Stomach smooth muscle (tissue), 2 donors: Measurements from ENCODE around the gene BCAR3.
A peak's percentile ranks its signal among the peaks of the same experiment; 100 is the strongest.

ENCODE experiments used
- H3K27ac ChIP-seq: one replicate; pipeline ENCODE4 v1.7.0; 2013; ENCODE audit warnings: mild to moderate bottlenecking, low read length, inconsistent platforms
- H3K27me3 ChIP-seq, 2 donors: one replicate each; pipeline ENCODE4 v1.7.0; 2013; ENCODE audit warnings: low read length in 2 of 2; ENCODE audit not compliant: insufficient read depth in 2 of 2, control insufficient read depth in 1 of 2
- H3K36me3 ChIP-seq, 2 donors: one replicate each; pipeline ENCODE4 v1.7.0; 2013; ENCODE audit warnings: low read length in 2 of 2; ENCODE audit not compliant: control insufficient read depth in 2 of 2, insufficient read depth in 2 of 2
- H3K4me1 ChIP-seq: one replicate; pipeline ENCODE4 v1.7.0; 2013; ENCODE audit warnings: low read length; ENCODE audit not compliant: control insufficient read depth, insufficient read depth
- H3K4me3 ChIP-seq, 2 donors: one replicate each; pipeline ENCODE4 v1.7.0; 2013; ENCODE audit warnings: low read length in 2 of 2
- H3K9ac ChIP-seq, 2 donors: one replicate each; pipeline ENCODE4 v1.7.0; 2013; ENCODE audit warnings: low read length in 2 of 2, mild to moderate bottlenecking in 1 of 2
- H3K9me3 ChIP-seq, 2 donors: one replicate each; pipeline ENCODE4 v1.7.0; 2013; ENCODE audit warnings: low read length in 2 of 2; ENCODE audit not compliant: control insufficient read depth in 2 of 2
- donor health status: healthy.
- donor health status: Pancreatic carcinoma.

BCAR3 gene

DNA sequence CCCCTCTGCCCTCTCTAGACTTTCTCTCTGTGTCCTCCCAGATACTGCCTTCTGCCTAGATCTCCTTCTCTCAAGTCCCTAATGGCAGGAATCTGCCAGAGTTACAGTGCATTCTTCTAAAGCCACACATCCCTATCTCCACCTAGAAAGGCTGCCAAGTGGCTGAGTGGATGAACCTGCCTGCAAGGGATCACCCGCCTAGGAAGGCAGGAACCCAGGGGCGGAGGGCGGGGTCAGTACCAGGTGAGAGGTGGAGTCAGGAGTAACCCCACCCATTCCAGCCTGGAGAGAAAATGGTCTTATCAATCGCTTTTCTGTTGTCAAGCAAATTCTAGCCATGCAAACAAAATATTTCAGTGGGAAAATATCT, 60.8 kb downstream of the BCAR3 start:
- no peaks in the 10 kb centered on the region for H3K9me3 ChIP-seq
- H3K4me1 ChIP-seq: peaks cover 14% of the 10 kb centered on the region
- no peak overlapping the region for H3K9ac ChIP-seq
- H3K4me3 ChIP-seq: no peak overlapping the region
- H3K36me3 ChIP-seq: no peaks in the 10 kb centered on the region
- H3K27me3 ChIP-seq: no peaks in the 10 kb centered on the region
- H3K27ac ChIP-seq: no peak overlapping the region

DNA sequence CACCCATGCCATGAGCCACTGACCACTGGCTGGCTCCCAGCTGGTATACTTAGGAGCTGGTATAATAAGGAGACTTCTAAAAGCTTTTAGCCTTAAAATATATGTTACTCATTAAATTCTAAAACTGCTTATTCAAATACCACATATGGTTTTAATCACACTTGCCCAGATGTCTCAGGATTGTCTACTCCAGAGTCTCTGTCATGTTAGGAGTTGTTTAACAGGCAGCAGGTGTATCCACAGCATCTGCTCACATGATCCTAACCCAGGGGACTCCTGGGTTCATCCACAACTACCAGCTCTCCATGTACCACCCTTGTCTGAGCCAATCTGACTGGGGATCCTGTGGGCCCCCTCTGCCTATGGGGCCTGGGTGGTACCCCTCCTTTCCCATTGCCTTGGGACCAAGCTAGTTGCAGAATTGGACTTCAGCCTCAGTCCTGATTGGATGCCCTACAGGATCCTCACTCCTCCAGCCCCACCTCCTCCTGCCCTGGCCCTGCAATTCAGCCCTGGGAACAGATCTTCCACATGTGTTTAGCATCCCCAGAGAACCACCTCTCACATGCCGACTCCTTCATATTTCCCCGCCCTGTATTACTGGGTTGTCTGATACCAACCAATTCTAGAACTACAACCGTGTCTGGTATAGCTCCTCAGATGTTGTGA, 61.3 kb downstream of the BCAR3 start:
- Histone ChIP-seq H3K36me3 (no peaks in the 10 kb centered on the region), H3K9me3 (no peaks in the 10 kb centered on the region), H3K4me1 (peaks cover 14% of the 10 kb centered on the region), H3K4me3 (no peak overlapping the region), H3K27me3 (no peaks in the 10 kb centered on the region), H3K9ac (no peak overlapping the region), H3K27ac (no peak overlapping the region)

DNA sequence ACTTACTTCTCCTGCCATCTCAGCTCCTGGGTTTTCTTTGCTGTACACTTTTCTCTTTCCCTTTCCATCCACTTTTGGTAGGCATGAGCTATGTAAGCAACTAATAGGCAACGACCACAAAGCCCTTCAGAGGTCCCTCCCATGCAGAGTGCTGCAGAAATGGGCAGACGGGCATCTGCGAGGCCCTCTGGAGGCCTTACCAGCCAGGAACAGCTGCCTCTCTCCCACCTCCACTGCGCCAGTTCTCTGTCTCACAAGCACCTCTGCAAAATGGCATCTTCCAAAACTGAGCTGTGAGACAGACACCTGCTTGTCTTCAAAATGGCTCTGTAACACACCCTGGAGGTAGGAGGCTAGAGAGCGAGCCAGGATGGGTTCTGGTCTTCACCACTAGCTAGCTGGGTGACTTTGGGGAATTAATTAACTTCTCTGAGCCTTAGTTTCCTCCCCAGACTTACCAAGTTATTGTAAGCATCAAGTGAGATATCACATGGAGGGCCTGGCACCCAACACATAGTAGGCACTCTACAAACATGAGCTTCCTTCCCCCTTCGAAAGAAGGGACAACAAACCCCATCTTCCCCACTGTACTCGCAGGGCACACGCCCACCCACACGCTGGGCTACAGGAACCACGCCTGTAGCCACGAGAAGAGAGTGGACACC, 62.0 kb downstream of the BCAR3 start:
- H3K9me3 ChIP-seq: no peaks in the 10 kb centered on the region
- H3K27me3 ChIP-seq: no peaks in the 10 kb centered on the region
- no peak overlapping the region for H3K9ac ChIP-seq
- no peak overlapping the region for H3K27ac ChIP-seq
- H3K36me3 ChIP-seq: no peaks in the 10 kb centered on the region
- H3K4me1 ChIP-seq: peaks cover 15% of the 10 kb centered on the region
- no peak overlapping the region for H3K4me3 ChIP-seq

DNA sequence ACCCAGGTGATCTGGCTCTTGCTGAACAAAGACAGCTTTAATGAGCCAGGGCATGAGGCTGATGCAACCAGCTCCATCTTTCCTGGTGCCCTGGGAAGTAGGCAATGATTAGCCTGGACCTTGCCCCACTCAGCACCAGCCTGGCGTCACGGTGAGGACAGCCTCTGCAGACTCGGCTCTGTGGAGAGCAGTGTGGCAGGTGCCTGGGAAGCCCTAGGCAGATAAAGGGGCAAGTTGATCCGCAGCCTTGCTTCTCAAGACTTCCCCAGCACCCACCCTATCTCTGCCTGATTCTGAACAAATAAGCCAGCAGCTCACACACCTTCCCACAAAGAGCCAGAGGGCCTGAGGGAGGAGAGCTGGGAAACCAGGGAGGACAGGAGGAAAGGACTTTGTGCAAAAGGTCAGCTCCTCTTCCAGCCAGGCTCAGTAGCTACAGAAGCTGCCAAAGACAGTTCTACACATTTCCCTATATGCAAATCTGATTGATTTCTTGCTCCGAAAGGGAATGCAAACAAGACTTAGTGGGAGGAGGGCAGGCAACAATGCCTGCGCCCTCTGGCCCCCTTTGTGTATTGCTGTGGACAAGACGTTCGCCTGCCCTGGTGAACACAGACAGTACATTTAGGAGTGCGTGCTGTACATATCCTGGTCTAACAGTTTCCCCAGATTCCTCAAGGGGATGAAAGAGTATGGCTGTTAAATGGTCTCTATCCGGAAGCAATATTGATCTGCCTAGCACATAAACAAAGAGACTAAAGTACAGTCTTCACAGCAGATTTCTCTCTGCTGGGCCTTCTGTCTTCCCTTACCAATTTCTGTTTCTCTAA, 63.8 kb downstream of the BCAR3 start:
- Histone ChIP-seq H3K4me3 (no peak overlapping the region), H3K27me3 (no peaks in the 10 kb centered on the region), H3K36me3 (no peaks in the 10 kb centered on the region), H3K27ac (peak overlapping the region; percentile 6), H3K4me1 (peaks cover 22% of the 10 kb centered on the region), H3K9me3 (no peaks in the 10 kb centered on the region), H3K9ac (peak overlapping the region in 1 of 2 donors; percentile 5)

DNA sequence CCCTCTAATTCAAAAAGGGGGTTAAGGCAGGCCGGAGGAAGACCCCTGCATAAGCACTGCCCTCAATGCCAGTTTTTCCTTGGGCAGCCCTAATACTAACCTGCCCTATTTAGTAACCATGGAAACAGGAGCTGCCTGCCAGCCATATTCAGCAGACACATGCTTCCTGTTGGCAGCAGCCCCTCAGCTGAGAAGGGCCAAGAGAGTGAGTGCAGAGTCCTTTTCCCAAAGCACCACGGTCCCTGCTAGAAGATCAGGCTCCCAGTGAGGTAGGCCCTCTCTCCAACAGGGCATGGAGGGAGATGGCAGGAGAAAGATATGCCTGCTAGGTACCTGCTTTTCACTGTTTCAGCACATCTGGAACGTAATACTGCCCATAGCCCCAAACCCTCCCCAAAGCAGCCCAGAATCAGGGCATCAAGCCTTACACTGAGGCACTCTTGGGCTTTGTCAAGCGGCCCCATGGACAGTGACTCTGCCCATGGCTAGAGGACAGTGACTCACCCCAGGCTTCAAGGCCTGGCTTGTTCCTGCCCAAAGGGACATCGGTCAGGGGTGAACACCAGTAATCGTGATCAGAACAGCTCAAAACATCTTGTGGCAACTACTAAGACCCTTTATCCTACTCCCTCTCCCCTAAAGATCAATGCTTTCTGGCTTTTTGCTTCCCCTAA, 64.5 kb downstream of the BCAR3 start:
- no peaks in the 10 kb centered on the region for H3K9me3 ChIP-seq
- H3K27me3 ChIP-seq: no peaks in the 10 kb centered on the region
- H3K4me3 ChIP-seq: no peak overlapping the region
- H3K36me3 ChIP-seq: no peaks in the 10 kb centered on the region
- H3K9ac ChIP-seq: peak overlapping the region in 1 of 2 donors; percentile 5
- H3K4me1 ChIP-seq: peaks cover 22% of the 10 kb centered on the region
- peak overlapping the region; percentile 6 for H3K27ac ChIP-seq

DNA sequence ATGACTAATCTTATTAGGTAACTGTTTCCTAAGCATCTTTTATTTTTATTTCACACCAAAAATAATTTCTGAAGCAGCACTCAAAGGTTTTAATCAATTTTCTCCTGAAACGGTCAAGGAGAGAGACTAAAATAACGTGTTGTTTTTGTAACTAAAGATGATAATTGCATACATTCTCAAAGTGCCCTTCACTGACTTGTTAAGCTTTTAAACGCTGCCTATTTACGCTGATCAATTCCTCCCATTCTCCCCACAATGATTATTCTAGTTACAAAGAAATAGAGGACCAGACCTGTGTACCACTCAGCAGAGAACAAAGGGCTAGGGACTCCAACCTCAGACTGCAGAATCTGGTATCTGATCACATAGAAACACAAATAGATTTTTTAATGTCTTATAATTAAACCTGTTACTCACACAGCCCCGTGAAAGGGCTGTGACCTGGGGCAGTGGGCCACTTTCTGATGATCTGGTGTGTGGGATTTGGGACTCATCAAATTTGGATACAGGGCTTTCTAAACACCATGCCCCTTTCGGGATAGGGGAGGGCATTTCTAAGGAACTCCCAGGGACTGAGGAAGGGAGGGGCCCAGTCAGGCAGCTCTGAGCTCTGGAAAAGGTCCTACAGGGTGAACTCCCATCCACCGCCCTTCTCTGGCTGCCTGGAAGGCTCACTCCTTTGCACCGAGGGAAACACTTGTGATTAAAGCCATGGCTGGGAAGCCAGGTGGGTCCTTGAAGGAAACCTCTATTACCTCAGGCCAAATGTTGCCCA, 65.2 kb downstream of the BCAR3 start:
- Histone ChIP-seq H3K4me1 (peaks cover 22% of the 10 kb centered on the region), H3K27me3 (no peaks in the 10 kb centered on the region), H3K9me3 (no peaks in the 10 kb centered on the region), H3K4me3 (no peak overlapping the region), H3K36me3 (no peaks in the 10 kb centered on the region), H3K9ac (no peak overlapping the region), H3K27ac (no peak overlapping the region)

DNA sequence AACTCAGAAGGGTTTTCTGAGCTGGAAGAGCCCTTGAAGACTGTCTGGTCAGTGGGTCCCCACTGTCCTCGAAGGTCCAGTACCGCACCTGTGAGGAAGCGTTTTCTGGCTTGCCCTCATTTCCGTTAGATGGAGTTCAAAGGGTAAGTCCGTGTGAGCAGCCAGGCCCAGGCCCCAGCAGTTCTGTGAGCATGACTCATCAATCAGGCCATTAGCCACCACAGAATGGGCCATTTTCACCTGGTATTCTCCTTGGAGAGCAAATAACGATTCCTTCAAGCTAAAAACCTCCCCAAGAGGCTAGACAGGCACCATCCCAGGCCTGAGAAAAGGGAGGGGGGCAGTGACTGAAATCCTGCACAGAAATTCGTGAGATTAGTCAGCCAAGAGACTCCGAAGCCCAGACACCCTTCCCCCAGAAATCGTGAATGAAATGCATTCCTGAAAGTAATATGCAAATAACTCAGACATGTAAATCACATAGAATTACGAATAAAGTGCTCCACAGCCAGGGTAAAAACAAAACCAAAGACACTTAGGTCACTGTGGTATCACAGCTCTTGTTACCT, 66.0 kb downstream of the BCAR3 start:
- no peak overlapping the region for H3K4me3 ChIP-seq
- H3K27me3 ChIP-seq: no peaks in the 10 kb centered on the region
- no peaks in the 10 kb centered on the region for H3K9me3 ChIP-seq
- no peak overlapping the region for H3K27ac ChIP-seq
- H3K36me3 ChIP-seq: no peaks in the 10 kb centered on the region
- no peak overlapping the region for H3K9ac ChIP-seq
- H3K4me1 ChIP-seq: peaks cover 22% of the 10 kb centered on the region

DNA sequence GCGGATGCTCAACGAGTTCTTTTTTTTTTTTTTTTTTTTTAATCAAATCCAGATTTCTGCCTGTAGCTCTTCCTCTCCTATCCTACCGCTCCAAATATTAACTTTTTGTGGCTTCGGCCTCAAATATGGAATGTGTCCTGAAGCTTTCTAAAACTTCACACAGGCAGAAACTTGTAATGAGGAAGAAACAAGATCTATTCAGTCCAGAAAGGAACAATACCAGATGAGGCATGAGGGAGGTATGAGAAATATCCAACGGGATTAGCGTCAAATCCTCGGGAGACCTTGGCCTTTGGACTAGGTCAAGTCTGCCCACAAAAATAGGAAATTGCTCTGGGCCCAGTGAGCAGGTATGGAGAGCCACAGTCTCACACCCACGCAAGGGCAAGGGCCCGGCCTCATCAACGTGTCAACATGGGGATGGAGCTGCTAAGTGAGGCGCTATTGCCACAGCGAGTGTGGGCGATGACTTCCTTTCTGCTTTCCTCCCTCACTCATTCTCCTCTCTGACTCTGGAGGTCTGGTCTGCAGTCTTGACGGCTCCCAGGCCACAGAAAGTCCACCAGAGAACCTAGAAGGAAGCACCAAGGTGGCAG, 66.6 kb downstream of the BCAR3 start:
- no peaks in the 10 kb centered on the region for H3K9me3 ChIP-seq
- peaks cover 22% of the 10 kb centered on the region for H3K4me1 ChIP-seq
- no peak overlapping the region for H3K9ac ChIP-seq
- no peaks in the 10 kb centered on the region for H3K36me3 ChIP-seq
- H3K4me3 ChIP-seq: no peak overlapping the region
- H3K27ac ChIP-seq: no peak overlapping the region
- no peaks in the 10 kb centered on the region for H3K27me3 ChIP-seq

DNA sequence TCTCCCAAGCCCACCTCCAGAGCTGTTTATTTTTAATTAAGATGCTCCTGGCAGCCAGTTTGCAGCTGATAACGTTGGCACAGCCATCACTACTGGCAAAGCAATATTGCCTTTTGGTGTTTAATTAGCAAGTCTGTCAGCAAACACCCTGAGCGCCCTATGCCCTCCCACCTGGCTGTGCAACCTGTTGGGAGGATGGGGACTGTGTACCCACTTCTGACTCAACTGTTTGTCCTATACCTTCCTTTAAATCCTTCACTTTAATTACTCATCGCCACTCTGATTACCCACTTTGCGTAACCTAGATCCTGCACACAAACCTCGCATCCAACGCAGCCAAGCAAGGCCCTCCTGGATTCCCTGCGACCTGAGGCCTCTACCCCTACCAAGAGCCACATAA, 67.1 kb downstream of the BCAR3 start:
- peaks cover 23% of the 10 kb centered on the region for H3K4me1 ChIP-seq

More for the DNA sequence above, 67.1 kb downstream of the BCAR3 start:
- H3K36me3 ChIP-seq: no peaks in the 10 kb centered on the region
- H3K4me3 ChIP-seq: peak overlapping the region in 1 of 2 donors; percentile 76
- H3K27ac ChIP-seq: no peak overlapping the region
- H3K9me3 ChIP-seq: no peaks in the 10 kb centered on the region
- H3K27me3 ChIP-seq: no peaks in the 10 kb centered on the region
- H3K9ac ChIP-seq: peak overlapping the region in 1 of 2 donors; percentile 47
